Hematopoietic multipotent progenitor cell treated with erythropoietin and hydrocortisone succinate and interleukin-3 and kit ligand, for 8 days (in vitro differentiated cells): ENCODE measurements around the gene SPTLC2.
"Not testable (repeated sequence)": the region's sequence is repeated elsewhere in the genome, so short reads cannot be mapped to it uniquely, and the experiment has no call there.

Source experiments
- DNase-seq: peaks from one replicate; pipeline ENCODE4 v3.0.0-alpha.2; 2015

SPTLC2 gene

DNA sequence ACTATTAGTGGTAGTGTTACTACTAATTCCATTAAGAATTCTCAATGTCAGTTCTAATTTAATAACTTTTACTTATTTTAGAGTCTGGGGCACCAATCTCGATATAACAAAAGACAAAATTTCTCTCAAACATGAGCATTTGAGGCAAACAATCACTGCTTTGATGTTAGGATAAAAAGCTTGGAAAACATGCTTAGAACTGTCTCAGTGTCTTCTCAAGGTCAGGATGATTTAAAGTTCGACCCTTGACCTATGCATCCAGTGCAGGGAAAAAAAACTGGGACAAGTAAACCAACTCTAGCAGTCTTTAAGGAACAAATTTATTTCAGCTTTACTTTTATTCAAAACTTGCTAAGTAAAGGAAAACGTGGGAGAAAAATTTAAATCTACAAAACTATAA lies 31.1 kb downstream of the SPTLC2 start:
- DNase-seq = no peak

DNA sequence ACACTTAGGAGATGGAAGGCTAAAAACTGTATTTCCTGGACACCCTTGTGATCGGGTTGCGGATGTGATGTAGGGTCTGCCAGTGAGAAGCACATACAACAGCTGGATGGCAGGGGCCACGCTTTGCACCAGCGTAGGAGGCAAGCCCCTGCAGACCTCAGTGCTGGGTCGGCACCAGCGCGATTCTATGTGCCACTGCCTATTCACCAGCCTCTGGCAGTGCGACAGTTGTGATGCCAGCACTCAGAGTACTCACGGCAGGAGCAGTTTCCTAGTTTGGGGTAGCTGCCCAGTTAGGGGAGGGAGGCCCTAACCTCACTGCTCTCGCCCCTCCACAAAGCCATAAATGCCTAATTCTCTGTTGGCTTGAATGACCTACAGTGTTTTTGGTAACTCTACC lies 31.6 kb downstream of the SPTLC2 start:
- DNase-seq = no peak

DNA sequence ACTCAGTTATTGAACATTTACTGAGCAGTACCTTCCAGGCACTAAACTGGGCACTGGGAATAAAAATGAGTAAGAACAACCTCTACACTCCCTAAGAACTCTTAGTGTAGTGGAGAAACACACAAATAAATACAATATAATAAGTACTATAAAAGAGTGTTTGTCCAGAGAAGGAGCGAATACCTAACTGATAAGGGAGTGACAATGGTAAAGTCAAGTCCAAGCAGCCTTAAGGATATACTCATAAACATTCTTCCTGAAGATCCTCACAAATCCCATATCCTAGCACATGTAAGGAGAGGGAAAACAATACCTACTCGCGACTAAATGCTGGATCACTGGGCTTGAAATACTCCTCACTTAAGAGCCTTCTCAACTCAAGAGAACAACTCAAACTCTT lies 32.8 kb downstream of the SPTLC2 start:
- DNase-seq = no peak

DNA sequence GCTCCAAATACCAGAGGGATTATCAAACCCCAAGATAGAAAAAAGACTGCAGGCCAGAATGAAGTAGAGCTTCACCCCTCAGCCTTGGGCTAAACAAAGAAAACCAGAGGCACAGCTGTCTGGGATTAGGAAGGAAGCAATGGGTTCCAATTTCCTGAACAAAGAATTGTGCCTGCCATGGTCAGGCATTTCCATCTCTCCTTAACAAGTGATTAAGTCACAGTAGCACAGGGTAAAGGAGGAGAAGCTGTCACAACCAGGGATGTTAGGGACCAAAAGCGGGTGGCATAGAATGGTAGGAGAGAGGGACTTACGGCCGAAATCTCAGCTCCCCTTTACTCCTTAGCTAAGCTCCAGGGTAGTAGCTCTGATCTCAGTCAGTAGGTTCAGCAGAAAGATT lies 33.9 kb downstream of the SPTLC2 start:
- DNase-seq = no peak

DNA sequence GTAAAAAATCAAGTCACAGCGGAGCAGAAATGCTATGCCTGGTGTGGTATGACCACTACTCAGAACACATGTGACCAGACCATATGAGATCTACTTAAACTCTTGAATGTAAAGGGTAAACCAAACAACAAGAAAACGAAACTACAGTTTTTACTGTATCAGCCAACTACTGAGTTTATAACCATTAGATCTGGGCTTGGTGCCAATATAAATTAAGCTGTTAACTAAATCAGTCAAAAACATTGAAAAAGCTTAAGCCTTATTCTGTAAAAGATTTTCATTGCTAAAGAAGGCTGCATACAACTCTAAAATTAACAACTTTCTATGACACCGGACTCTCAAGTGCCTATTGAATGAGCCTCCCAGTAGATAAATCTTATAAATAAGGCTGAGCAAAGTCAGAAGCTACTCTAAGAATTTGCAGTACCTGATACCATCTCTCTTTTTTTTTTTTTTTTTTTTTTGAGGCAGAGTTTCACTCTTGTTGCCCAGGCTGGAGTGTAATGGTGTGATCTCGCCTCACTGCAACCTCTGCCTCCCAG lies 35.4 kb downstream of the SPTLC2 start:
- DNase-seq = peak; percentile 67

DNA sequence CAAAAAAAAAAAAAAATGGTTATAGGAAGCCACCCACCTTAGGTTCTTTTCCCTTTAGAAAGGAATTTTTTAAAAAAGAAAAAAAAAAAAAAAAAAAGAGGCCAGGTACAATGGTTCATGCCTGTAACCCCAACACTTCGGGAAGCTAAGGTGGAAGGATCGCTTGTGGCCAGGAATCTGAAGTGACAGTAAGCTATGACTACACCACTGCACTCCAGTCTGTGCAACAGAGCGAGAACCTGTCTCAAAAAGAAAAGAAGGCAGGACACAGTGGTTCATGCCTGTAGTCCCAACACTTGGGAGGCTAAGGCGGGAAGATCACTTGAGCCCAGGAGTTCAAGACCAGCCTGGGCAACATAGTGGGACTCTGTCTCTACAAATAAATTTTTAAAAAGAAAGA lies 36.0 kb downstream of the SPTLC2 start:
- DNase-seq = no peak

DNA sequence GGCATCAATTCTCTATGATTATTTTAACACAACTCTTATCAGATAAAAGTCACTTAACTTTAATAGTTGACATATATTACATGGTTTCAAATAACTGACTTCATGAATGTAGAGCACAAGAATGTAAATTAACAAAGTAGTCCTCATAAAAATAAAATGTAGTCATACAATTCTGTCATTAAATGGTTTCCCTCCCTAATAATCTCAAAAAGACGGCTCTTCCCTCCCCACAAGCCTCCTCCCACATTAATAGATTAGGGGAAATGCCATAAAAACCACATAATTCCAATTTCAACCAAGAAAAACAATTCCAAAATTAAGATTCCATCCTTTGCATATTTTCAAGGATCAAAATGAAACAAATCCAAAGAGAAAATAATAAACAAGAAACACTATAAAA lies 36.7 kb downstream of the SPTLC2 start:
- DNase-seq = no peak

DNA sequence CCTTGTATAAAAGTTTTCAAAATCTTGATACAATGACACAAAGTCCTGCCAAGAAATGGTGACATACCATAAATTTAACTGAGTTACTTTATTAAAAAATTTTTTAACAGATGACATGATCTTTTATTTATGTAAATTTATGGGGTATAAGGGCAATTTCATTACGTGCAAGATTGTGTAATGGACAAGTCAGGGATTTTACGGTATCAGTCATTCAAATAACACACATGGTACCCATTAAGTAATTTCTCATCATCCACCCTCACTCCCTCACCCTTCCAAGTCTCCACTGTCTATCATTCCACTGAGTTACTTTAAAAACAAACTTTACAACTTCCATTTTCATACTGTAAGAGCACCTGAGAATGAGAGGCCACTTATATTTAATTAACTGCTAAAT lies 37.4 kb downstream of the SPTLC2 start:
- DNase-seq = no peak

DNA sequence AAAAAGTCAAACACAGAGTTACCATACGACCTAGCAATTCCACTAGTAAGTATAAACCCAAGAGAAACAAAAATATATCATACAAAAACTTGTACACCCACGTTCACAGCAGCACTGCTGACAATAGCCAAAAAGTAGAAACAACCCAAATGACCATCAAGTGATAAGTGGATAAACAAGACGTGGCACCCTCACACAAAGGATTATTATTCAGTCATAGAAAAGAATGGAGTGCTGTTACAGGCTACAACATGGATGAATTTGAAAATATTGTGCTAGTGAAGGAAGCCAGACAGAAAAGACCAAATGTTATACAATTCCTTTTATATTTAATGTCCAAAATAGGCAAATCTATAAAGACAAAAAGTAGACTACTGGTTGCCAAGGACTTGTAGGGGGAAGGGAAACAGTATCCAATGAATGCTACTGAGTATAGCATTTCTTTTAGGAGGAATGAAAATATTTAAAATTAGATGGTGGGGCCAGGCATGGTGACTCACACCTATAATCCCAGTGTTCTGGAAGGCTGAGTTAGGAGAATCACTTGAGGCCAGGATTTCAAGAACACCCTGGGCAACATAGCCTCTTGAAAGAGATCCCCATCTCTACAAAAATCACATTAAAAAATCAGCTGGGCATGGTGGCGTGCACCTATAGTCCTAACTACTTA lies 41.9 kb downstream of the SPTLC2 start:
- DNase-seq = no peak

DNA sequence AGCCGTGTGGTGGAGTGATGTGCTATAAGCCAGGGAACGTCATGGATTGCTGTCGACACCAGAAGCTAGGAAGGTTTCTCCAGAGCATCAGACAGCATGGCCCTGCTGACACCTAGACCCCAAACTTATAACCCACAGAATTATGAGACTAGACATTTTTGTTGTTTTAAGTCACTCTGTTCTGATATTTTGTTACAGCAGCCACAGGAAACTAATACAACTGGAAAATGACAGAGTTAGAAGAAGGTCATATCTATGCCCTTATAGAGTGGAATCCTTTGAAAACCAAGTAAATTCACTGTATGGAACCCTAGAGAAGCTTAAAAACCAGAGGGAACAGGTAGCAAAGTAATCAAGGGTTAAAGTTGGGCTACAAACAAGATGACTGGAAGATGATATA lies 42.5 kb downstream of the SPTLC2 start:
- no peak for DNase-seq

DNA sequence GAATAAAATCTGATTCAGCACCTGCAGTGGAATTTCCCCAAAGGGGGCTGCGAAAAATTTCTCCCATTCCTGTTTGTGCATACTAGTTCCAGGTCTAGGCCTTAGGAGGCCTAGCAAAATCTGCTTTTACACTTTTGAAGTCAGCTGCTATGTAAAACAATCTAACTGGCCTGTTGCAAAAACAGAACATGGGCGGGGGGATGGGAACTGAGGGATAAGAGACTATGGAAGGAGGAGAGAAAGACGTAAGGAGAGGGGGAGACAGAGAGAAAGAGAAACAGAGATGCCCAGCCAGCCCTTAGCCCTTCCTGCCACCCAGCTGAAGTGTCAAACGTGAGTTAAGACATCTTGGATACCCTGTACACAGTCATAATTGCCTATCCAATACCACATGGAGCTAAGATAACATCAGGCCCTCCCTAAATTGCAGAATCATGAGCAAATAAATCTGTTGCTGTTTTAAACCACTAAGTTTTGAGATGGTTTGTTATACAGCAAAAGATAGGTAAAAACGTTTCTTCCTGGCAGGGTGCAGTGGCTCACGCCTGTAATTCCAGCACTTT lies 45.6 kb downstream of the SPTLC2 start:
- DNase-seq = no peak

DNA sequence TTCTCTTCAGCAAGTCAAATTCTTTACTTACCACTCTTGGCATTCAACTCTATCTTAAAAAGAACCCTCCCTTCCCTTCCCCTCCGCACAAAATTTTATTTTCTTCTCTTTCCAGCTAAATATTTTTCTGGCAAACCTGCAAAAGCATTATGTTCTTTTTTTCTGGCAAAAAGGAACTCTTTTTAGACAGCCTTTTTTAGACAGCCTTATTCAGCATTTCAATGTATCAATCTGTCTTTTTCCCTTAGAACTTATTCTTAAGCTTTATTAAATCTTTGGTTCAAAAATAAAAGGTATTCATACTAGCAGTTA lies 50.5 kb downstream of the SPTLC2 start:
- no peak for DNase-seq

DNA sequence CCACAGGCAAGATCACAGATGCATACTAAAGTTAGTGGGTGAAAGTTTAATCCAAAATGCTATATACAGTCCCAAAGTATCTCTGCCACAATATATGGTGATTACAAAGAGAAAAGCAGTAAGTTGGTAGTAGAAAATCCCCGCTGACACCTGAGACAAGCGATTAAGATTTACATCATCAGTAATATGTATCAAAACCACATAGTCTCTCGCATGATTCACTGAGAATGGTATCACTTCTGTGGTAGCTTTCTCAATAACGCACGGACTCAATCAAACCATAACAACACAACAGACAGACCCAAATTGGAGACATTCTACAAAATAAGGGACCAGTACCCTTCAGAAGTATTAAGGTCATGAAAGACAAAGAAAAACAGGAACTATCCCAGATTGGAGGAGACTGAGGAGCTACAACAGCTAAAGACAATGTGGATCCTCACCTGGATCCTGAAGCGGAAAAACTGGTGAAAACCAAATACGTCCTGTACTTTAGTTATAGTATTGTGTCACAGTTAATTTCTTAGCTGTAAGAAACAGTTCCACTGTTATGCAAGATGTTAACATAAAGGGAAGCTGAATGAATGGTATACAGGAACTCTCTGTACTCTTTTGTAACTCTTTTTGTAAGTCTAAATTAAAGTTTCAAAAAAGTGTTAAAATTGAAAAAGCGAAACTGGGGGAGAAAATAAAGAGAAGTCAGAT lies 51.0 kb downstream of the SPTLC2 start:
- no peak for DNase-seq

DNA sequence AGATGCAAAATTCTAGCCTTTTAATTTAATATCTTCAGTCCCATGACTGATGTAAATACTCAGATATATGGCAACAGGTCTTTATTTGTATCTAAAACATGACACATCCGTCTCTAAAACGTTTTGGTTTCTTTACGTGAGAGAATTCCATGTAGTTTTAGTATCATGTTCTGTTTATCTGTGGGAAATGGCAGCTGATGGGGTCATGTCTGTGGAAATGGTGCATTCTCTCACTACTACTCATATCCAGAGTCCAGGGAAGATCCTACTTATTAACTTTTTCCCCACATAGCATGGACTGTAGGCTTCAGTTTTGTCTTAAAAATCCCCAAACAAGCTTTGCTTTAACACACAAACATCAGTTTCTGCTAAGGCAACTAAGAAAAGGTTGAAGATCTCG lies 53.8 kb downstream of the SPTLC2 start:
- DNase-seq = no peak

DNA sequence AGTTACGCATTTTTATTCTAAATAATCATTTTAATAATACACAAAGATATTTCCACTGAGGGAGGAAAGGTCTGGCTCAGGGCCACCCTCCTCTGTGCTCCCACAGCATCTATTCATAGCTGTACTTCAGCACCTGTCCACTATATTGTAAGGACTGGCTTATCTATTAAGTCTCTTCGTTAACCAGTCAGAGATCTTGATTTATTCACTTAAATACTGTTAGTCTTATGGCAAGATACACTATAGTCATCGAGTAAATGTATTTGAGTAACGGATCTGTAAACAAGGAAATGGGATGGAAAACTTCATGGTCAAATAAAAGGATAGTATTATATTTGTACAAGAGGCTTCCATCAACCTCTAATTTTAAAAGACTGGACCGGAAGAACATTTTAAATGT lies 54.6 kb downstream of the SPTLC2 start:
- no peak for DNase-seq

DNA sequence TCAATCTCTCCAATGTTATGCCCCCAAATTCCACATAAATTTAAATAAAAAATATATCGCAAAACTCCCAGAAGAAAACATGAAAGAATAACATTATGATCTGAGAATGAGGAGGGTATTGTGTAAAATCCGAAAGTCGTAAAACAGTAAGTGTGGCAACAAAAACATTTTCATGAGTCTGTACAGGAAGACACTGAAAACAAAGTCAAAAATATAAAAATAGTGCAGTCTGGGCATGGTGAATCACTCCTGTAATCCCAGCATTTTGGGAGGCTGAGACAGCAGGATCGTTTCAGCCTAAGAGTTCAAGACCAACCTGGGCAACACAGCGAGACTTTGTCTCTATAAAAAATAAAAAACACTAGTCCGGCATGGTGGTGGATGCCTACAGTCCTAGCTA lies 57.1 kb downstream of the SPTLC2 start:
- no peak for DNase-seq

DNA sequence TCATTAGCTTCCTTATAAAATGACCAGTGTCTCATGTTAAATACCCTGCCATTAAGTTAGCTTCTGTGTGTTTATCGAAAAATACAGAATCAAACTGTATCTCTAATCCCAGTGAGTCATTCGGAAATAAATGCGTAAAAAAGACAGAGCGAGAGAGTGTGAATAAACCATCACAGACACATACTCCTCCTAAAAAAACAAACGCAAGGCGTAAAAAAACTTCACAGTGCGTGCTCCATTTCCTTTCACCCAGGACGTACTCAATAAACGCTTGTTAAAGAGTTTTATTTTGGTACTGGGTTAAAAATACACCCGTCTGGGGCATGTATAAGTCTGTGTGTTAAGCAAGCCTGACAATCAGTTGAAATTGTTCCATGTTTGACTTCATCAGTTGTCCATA lies 59.0 kb downstream of the SPTLC2 start:
- DNase-seq = no peak

DNA sequence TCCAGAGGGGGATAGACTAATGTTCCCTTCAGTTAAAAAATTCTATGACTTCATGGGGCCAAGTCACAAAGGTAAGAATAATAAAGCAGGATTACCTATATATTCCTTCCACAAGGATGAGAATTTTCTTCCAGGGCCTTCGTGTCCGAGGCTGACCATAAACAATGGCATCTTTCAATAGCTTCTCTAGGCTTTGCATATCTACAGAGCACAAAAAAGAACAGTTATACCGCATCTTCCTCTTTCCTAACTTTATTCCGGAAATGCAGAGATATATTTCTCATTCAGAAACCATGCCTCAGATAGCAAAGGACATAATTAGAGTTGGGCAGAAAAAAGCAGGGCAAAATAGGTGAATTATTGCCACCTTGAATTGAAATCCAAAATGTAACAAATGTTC lies 59.5 kb downstream of the SPTLC2 start:
- DNase-seq = peak; percentile 43

DNA sequence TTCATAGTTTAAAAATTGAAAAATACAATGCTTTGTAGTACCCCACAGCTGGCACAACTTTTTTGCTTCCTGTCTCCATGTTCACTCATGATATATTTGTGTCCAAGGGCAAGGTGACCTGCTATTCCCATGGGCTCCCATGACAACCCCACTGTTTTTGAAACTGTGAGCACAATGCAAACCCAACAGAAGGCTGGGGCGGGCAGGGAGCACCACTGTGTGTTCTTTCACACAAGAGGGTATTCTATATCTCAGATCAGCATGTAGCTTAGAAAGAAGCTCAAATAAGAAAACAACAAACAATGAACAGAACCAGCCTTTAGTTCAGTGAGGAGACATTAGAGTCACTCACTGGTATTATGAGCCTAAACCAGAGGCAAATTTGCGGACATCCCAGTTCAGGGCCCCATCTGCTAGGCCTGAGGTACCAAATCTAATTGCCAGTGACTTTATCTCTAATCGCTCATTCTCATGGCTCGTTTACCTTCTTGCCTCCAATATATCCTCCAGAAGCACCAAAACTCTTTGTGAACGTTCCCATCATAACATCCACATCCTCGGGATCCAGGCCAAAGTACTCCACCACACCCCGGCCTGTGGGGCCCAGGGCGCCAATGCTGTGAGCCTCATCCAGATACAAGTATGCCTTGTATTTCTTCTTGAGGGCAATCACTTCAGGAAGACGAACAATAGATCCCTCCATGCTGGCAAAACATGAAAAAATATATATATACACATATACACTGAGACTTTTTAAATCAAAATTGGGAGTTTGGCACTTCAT lies 61.4 kb downstream of the SPTLC2 start:
- DNase-seq = no peak

DNA sequence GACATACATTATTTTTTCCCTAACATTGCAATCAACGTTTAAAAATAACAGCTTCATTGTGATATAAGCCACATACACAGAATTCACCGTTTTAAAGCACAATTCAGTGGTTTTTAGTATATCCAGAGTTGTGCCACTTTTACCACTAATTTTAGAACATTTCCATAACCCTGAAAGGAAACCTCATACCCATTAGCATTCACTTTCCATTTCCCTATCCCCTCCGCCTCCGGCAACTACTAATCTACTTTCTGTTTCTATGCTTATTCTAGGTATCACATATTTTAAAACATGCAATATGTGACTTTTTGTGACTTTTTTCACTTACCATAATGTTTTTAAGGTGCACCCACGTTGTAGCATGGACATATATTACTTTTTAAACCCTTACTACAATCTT lies 62.2 kb downstream of the SPTLC2 start:
- no peak for DNase-seq

DNA sequence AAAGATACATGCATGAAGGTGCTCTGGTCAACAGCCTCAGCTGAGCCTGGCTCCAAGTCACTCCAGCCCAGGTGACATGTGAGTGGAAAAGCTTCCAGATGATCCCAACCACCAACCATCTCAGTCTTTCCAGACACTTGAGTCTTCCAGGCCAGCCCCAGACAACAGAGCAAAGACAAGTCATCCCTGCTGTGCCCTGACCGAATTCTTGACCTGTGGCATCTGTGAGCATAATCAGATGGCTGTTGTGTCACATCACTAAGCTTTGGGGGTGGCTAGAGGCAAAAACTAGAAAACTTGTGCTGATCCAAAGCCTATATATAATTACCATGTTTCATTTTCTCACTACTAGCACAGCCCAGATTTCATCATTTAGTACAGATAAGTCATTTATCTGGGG lies 67.0 kb downstream of the SPTLC2 start:
- DNase-seq = no peak

DNA sequence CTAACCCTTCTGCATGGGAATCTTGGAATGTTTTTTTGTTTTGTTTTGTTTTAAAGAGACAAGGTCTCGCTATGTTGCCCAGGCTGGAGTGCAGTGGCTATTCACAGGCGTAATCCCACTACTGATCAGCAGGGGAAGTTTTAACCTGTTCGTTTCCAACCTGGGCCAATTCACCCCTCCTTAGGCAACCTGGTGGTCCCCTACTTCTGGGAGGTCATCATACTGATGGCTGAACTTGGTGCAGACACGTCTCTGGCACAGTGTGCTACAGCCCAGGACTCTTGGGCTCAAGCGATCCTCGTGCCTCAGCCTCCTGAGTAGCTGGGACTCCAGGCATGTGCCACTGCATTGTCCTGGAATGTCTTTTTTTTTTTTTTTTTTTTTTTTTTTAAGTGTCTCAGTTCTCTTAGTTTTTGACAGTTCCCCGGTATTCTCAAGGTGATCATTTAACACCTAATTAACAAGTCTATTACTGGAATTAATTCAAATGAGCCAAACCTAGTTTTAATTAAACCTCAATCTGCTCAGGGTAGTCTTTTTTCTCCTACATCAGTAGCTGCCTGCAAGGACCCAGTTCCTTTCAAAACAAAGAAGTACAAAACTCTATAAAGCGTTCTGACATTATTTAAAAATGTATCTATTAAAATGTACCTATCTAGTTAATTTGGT lies 68.8 kb downstream of the SPTLC2 start:
- no peak for DNase-seq

DNA sequence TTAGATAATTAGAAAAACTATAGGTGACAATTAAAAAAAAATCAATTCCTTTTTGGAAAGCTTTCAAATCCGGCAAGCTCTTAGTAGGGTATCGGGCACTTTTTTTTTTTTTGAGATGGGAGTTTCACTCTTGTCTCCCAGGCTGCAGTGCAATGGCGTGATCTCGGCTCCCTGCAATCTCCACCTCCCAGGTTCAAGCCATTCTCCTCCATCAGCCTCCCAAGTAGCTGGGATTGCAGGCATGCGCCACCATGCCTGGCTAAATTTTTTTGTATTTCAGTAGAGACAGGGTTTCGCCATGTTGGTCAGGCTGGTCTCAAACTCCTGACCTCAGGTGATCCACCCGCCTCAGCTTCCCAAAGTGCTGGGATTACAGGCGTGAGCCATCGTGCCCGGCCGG lies 71.3 kb downstream of the SPTLC2 start:
- DNase-seq = not testable (repeated sequence)
